NCI-H1417 treated with DMSO at 0.1 percent for 48 hours (cell line): ENCODE results near the gene HYAL3.

Source experiments
- DNase-seq: peaks from one replicate; lab custom pipeline; 2025; lab: John Stamatoyannopoulos, UW

Gene HYAL3

GRCh38 chr3:50298836-50299637 is at the start of gene HYAL3, which contains the start of gene NAA80:
Gene HYAL3, minus strand, starts transcription at chr3:50299405. Its CDS starts 3,803 bp downstream, at chr3:50295602.
Gene NAA80, minus strand, starts transcription at chr3:50299405. Its CDS starts 1,942 bp downstream, at chr3:50297463.
- peak; percentile 69 for DNase-seq

GRCh38 chr3:50347187-50347813 is 48.1 kb upstream of the HYAL3 start:
- no peak for DNase-seq

GRCh38 chr3:50345586-50346234 is 46.5 kb upstream of the HYAL3 start, which contains the start of gene ZMYND10:
Gene ZMYND10, minus strand, starts transcription at chr3:50345732. Its CDS starts 153 bp downstream, at chr3:50345579.
- DNase-seq = no peak

GRCh38 chr3:50345008-50345407 is 45.8 kb upstream of the HYAL3 start:
- DNase-seq = no peak

- no peak for DNase-seq
These were observed 43.8 kb upstream of the HYAL3 start for GRCh38 chr3:50342813-50343633.

- DNase-seq = no peak
These were observed 42.9 kb upstream of the HYAL3 start for GRCh38 chr3:50341996-50342650.

GRCh38 chr3:50341537-50341936 is 42.3 kb upstream of the HYAL3 start:
- DNase-seq = no peak

- DNase-seq = no peak
These were observed 41.5 kb upstream of the HYAL3 start, which contains the start of gene RASSF1 for GRCh38 chr3:50340448-50341329. Gene RASSF1, minus strand, starts transcription at chr3:50340836. Its CDS starts 31 bp downstream, at chr3:50340805.

- DNase-seq = no peak
These were observed 40.9 kb upstream of the HYAL3 start for GRCh38 chr3:50340147-50340447.

GRCh38 chr3:50339485-50340146 is 40.4 kb upstream of the HYAL3 start:
- no peak for DNase-seq

GRCh38 chr3:50338965-50339364 is 39.8 kb upstream of the HYAL3 start:
- no peak for DNase-seq

- DNase-seq = peak; percentile 81
These were observed 38.1 kb upstream of the HYAL3 start for GRCh38 chr3:50337175-50337861.

GRCh38 chr3:50336452-50337174 is 37.4 kb upstream of the HYAL3 start:
- DNase-seq = no peak

- DNase-seq = no peak
These were observed 35.3 kb upstream of the HYAL3 start for GRCh38 chr3:50334339-50335075.

- no peak for DNase-seq
These were observed 34.6 kb upstream of the HYAL3 start for GRCh38 chr3:50333744-50334328.

- DNase-seq = no peak
These were observed 32.2 kb upstream of the HYAL3 start for GRCh38 chr3:50331364-50331907.

GRCh38 chr3:50330330-50330729 is 31.1 kb upstream of the HYAL3 start:
- no peak for DNase-seq
